GM23338 (cell line): ENCODE measurements around the gene STAB2. TPM values are rescaled to one million over a fixed set of nuclear protein-coding genes. Genes with fewer than 3 reads are reported as not detected.

Experiments
- CREB1 ChIP-seq: fragments of 250-450 bp; sonication (Bioruptor Pico); IDR thresholded peaks from 2 replicates; pipeline ENCODE4 v1.5.0; 2020; ENCODE audit warnings: low read depth, mild to moderate bottlenecking, moderate library complexity
- ETS1 ChIP-seq: IDR thresholded peaks from 2 replicates; pipeline ENCODE4 v1.6.1; 2016; ENCODE audit warnings: antibody characterized with exemption
- EZH2phosphoT487 ChIP-seq: fragments of 200-600 bp; sonication (generic); IDR thresholded peaks from one replicate; pipeline ENCODE4 v1.8.1; 2018; ENCODE audit warnings: antibody characterized with exemption; ENCODE audit not compliant: unreplicated experiment
- JUNB ChIP-seq: IDR thresholded peaks from one replicate; pipeline ENCODE4 v1.6.1; 2016; ENCODE audit warnings: antibody characterized with exemption; ENCODE audit not compliant: unreplicated experiment
- NANOG ChIP-seq: IDR thresholded peaks from 2 replicates; pipeline ENCODE4 v1.6.1; 2016; ENCODE audit warnings: antibody characterized with exemption, borderline replicate concordance
- POLR2AphosphoS5 ChIP-seq: IDR thresholded peaks from 2 replicates; pipeline ENCODE4 v1.6.1; 2016; ENCODE audit warnings: antibody characterized with exemption, low read depth
- STAT1 ChIP-seq: IDR thresholded peaks from one replicate; pipeline ENCODE4 v1.6.1; 2016; ENCODE audit warnings: antibody characterized with exemption; ENCODE audit not compliant: unreplicated experiment
- ZNF114 ChIP-seq: fragments of 250-450 bp; sonication (Bioruptor Pico); IDR thresholded peaks from 2 replicates; pipeline ENCODE4 v1.5.0; 2020; ENCODE audit warnings: mild to moderate bottlenecking, moderate library complexity
- ZNF462 ChIP-seq: fragments of 250-450 bp; sonication (Bioruptor Pico); IDR thresholded peaks from 2 replicates; pipeline ENCODE4 v1.5.0; 2020; ENCODE audit warnings: mild to moderate bottlenecking, moderate library complexity
- polyA plus RNA-seq: library from polyadenylated mRNA; unstranded; fragments of >200 nt; fragmentation: Nextera tagmentation; extraction: Ambion mirVana; gene quantifications from 2 replicates; pipeline ENCODE4 v1.2.1, GENCODE V29; 2016
- total RNA-seq: library from RNA; depleted of rRNA; stranded (reverse); fragments of >200 nt; shearing (Covaris generic); gene quantifications from 2 replicates; pipeline ENCODE4 v1.2.3, GENCODE V29; 2014
- TF ChIP-seq, protein P1 (sequence below), 2 experiments: fragments of 200-600 bp in 1 of 2; sonication (generic) in 1 of 2; conservative IDR thresholded peaks; 2 replicates each; pipeline versions ENCODE4 v1.5.1 to v1.6.1; 2016 to 2017; ENCODE audit warnings: antibody characterized with exemption in 2 of 2, low read depth in 2 of 2, mild to moderate bottlenecking in 2 of 2, moderate library complexity in 1 of 2

The STAB2 gene
- total and polyA plus RNA-seq, 2 experiments from 2014 or later = 0.14 TPM; not detected in 1

DNA sequence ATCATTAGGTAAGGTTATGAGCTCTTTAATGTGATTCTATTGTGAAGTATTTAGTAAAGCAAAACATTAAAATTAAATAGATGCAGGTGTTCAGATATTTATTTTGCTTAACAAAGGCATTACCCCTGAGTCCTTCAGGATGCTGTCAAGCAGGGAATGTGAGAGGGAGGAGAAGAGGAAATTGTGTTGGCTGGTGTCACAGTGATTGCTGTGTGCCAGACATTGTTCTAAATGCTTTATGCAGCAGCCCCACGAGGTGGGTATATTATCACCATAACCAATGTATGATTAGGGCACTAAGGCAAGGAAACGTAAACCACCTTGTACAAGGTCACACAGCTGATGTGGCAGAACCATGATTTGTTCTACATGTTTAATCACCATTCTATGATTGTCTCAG lies 80.1 kb downstream of the STAB2 start (continued):
- TF ChIP-seq ZNF462 (CRISPR knock-in tag) (no peak), EZH2phosphoT487 (no peak), JUNB (no peak), NANOG (no peak), CREB1 (CRISPR knock-in tag) (no peak), POLR2AphosphoS5 (no peak), ETS1 (no peak), ZNF114 (CRISPR knock-in tag) (no peak), STAT1 (no peak)
- TF ChIP-seq, protein P1, sequence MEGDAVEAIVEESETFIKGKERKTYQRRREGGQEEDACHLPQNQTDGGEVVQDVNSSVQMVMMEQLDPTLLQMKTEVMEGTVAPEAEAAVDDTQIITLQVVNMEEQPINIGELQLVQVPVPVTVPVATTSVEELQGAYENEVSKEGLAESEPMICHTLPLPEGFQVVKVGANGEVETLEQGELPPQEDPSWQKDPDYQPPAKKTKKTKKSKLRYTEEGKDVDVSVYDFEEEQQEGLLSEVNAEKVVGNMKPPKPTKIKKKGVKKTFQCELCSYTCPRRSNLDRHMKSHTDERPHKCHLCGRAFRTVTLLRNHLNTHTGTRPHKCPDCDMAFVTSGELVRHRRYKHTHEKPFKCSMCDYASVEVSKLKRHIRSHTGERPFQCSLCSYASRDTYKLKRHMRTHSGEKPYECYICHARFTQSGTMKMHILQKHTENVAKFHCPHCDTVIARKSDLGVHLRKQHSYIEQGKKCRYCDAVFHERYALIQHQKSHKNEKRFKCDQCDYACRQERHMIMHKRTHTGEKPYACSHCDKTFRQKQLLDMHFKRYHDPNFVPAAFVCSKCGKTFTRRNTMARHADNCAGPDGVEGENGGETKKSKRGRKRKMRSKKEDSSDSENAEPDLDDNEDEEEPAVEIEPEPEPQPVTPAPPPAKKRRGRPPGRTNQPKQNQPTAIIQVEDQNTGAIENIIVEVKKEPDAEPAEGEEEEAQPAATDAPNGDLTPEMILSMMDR (conservative IDR thresholded peaks at IDR 0.05; ENCODE audit: low read depth in 2 of 2) = no peak
